GM19238 (cell line): Measurements from ENCODE around the gene CRYBG1.
"Not testable (repeated sequence)": the region's sequence is repeated elsewhere in the genome, so short reads cannot be mapped to it uniquely, and the experiment has no call there.

Experiments
- DNase-seq: peaks from one replicate; pipeline ENCODE4 v3.0.0; 2011; ENCODE audit warnings: low spot score; ENCODE audit not compliant: insufficient read length

The CRYBG1 gene

DNA sequence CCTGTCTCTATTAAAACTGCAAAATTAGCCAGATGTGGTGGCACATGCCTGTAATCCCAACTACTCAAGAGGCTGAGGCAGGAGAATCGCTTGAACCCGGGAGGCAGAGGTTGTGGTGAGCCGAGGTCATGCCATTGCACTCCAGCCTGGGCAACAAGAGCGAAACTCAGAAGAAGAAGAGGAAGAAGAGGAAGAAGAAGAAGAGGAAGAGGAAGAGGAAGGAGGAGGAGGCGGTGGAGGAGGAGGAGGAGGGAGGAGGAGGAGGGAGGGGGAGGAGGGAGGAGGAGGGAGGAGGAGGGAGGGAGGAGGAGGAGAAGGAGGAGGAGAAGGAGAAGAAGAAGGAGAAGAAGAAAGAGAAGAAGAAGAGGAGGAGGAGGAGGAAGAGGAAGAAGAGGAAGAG, 228.4 kb downstream of the CRYBG1 start:
- DNase-seq: not testable (repeated sequence)

- DNase-seq: no peak
Observed at GRCh38 chr6:106591111-106591825, 230.8 kb downstream of the CRYBG1 start.

- DNase-seq: no peak
Observed at GRCh38 chr6:106599440-106599839, 238.9 kb downstream of the CRYBG1 start.

- no peak for DNase-seq
Observed at GRCh38 chr6:106600329-106600728, 239.8 kb downstream of the CRYBG1 start.

GRCh38 chr6:106608080-106608668, 247.7 kb downstream of the CRYBG1 start:
- no peak for DNase-seq

DNA sequence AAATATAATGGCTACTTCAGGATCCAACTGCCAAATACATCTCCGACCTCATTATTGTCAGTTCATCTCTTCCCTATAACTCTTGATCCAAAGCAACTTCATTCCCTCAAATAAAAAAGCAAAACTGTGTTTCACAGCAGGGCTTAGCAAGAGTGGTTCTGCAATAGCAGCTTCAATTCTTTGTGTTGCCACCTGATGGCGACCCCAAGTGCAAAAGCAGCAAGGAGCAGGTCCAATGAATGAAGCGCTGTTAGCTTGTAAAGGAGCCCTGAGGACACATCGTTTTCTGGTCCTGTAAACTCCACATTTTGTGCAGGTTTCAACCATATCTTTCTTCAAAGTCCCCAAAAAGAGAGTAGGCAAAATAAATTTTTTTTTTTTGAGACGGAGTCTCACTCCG, 249.2 kb downstream of the CRYBG1 start:
- DNase-seq: no peak

GRCh38 chr6:106611030-106611429, 250.5 kb downstream of the CRYBG1 start:
- DNase-seq: no peak

DNA sequence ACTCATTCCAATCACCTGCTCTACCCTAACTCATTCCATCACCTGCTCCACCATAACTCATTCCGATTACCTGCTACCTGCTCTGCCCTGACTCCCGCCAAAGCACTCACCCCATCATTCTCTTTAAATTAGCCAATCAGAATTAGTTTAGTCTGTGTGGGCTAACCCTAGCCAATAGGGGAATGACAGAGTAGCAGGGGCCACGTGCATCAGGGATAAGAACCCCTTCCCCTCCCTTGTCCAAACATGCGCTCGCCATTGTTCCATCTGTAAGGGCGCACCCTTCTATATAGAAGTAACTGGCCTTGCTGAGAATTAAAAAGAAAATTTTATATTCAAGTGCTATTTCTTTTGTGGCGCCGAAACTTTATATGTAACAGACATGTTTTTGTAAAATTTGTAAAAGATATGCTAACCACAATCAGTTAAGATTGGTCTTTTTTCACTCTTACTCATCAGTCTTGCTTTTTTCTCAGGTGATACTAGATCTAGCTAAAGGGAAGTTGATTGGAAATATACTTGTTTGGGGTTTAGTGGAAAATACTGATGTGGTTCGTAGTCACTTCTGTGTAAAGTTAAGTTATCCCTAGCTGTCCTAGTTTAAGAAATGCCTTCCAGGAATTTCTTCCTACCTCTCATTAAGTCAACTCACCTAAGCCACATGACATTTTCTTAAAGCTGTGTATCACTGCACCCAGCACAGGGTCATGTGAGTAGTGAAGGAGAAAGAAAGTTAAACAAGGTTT, 252.3 kb downstream of the CRYBG1 start:
- DNase-seq: no peak

DNA sequence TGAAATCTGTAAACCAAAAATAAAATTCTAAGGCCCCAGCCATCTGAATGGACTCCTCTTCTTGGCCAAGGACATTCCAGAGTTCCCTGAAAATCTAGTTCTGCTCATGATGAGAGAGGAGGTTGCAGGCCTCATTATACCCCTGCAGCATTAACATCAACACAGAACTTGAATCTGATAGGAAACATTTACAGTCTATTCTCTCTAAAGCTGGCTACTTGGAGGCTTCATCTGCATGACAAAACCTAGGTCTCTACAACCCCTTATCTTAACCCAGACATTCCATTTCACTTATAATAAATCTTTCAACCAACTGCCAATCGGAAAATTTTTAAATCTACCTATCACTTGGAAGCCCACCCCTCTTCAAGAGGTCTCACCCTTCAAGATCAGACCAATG, 253.1 kb downstream of the CRYBG1 start:
- DNase-seq: no peak

GRCh38 chr6:106614166-106614565, 253.6 kb downstream of the CRYBG1 start:
- DNase-seq: no peak

DNA sequence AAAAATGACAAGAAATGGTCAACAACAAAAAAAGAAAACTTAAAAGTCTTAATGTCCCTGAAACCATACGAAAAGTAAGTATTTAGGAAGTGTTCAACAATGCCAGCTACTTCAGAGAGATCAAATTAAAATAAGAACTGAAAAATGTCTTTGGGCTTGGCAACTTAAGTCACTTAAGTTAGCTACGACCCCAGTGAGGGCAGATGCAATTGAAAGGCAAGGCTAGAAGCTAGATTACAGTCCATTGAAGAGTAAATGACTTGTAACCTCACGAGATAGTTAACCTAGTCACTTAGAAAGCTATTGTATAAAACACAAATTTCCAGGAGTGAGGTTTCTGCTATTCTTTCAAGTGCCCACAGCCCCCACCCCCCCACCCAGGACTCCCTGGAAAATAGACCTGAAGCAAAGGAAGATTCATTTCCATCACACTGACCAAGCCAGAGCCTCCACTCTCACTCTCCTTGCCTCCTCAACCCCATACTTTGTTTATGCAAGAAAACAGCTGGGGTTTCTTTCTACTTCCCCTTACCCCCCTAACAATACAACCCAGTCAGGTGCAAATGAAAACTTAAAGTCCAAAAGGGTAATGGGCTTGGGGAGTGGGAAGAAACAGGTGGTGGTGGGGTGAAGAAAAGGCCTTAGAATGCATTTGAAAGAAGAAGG, 254.2 kb downstream of the CRYBG1 start:
- DNase-seq: no peak

DNA sequence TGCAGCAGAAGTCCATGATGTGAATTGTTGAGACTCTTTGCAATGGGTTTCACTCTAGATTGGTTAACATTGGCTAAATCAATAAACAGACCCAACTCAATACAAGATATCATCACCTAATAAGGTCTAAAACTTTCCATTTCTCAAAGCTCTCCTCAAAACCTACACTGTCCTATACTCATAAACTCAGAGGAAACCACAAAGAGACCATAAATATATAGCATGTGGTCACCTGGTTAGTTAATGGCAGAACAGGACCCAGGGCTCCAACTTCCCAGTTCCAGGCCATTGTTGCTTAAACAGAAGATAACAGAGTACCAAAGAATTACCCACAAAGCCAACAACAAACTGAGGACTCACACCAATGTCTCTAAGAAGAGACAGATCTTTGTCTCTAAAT, 256.8 kb downstream of the CRYBG1 start:
- DNase-seq: no peak

- no peak for DNase-seq
Observed at GRCh38 chr6:106617857-106618256, 257.3 kb downstream of the CRYBG1 start.

DNA sequence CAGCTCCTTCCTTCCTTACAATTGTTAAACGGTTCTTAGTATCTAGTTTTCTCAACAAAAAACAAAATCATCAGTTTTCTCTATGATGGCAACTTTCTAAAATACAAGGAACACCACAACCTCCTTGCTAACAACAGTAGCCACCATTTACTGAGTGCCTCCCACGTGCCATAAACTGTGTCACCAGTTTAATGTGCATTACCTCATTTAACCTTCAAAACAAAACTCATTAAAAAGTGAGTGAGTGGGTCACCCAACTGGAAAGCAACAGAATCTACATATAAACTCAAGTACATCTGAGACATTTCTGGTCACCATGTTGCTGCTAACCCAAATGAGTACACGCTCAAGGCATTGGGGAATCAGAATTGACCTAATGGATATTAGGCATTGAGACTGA, 257.8 kb downstream of the CRYBG1 start:
- DNase-seq: no peak

GRCh38 chr6:106619223-106619622, 258.7 kb downstream of the CRYBG1 start:
- no peak for DNase-seq

DNA sequence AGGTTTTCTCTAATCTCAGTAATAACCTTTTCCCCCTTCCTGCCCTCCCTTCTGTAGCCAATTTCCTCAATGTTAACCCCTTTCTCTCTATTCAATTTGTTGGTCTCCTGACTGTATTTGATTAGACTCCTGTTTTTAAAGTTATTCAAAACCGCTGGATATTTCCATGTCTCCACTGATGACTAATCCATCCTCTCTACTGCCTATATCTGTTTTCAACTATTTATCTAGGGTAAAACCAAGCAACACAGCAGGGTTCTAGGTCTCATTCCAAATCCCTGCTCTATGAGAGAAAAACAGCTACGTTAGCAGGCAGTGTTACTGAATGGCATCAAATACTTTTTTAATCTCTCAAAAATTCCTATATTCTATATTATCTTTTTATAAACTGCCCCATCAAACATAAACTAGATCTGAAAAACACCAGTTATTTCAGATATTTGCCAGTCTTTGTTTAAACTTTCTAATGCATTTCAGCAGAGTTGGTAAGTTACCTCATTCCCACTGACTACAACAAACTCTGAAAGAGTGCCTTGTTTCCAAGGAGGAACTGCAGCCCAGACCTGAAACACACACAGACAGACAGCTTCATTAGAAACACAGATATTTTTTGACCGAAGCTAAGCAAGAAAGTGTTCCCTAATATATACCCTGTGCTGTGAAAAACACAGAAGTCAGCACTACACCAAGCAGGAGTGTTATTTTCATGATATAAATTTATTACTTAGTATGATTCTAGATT, 260.6 kb downstream of the CRYBG1 start:
- no peak for DNase-seq
